IPS-15b (cell line): ENCODE measurements around the gene GPR137C.

Experiments used
- H3K27me3 ChIP-seq: one replicate; pipeline ENCODE4 v1.6.1; 2013; ENCODE audit warnings: low read length; ENCODE audit not compliant: control insufficient read depth, insufficient read depth
- H3K36me3 ChIP-seq: one replicate; pipeline ENCODE4 v1.6.1; 2013; ENCODE audit warnings: low read length; ENCODE audit not compliant: control insufficient read depth, insufficient read depth
- H3K4me1 ChIP-seq: one replicate; pipeline ENCODE4 v1.6.1; 2013; ENCODE audit warnings: mild to moderate bottlenecking, low read length; ENCODE audit not compliant: control insufficient read depth, insufficient read depth
- H3K4me3 ChIP-seq: one replicate; pipeline ENCODE4 v1.5.1; 2013; ENCODE audit warnings: low read depth, low read length
- H3K9ac ChIP-seq: one replicate; pipeline ENCODE4 v1.6.1; 2013; ENCODE audit warnings: low read depth, mild to moderate bottlenecking, low read length
- H3K9me3 ChIP-seq: one replicate; pipeline ENCODE4 v1.6.1; 2013; ENCODE audit warnings: mild to moderate bottlenecking, low read length; ENCODE audit not compliant: control insufficient read depth, insufficient read depth

The GPR137C gene

DNA sequence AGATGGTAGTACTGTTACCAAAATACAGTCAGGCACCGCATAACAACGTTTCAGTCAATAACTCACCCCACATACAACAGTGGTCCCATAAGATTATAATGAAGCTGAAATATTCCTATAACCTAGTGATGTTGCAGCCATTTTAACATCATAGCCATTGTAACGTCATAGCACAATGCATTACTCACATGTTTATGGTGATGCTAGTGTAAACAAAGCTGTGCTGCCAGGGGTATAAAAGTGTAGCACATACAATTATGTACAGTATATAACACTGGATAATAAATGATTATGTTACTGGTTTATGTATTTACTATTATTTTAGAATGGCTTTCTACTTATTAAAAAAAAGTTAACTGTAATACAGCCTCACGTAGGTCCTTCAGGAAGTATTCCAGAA, 37.0 kb downstream of the GPR137C start:
- H3K4me1 ChIP-seq, result no peaks in the 10 kb centered on the region
- H3K36me3 ChIP-seq, result no peaks in the 10 kb centered on the region
- no peak overlapping the region for H3K9ac ChIP-seq
- no peak overlapping the region for H3K4me3 ChIP-seq
- no peaks in the 10 kb centered on the region for H3K9me3 ChIP-seq
- H3K27me3 ChIP-seq, result no peaks in the 10 kb centered on the region

DNA sequence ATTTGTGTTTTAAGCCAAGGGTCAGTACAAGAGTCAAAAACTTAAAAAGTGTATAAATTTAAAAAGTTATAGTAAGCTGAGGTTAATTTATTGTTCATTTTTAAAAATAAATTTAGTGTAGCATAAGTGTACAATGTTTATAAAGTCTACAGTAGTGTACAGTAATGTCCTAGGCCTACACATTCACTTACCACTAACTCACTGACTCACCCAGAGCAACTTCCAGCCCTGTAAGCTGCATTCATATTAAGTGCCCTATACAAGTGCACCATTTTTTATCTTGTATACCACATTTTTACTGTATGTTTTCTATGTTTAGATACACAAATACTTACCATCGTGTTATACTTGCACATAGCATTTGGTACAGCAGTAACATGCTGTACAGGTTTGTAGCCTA, 37.7 kb downstream of the GPR137C start:
- H3K27me3 ChIP-seq, result no peaks in the 10 kb centered on the region

DNA sequence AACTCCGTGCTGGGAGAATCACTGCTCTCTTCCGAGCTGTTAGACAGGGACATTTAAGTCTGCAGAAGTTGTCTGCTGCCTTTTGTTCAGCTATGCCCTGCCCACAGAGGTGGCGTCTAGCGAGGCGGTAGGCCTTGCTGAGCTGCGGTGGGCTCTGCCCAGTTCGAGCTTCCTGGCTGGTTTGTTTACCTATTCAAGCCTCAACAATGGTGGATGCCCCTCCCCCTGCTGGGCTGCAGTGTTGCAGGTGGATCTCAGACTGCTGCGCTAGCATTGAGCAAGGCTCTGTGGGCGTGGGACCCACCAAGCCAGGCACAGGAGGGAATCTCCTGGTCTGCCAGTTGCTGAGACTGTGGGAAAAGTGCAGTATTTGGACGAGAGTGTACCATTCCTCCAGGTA, 43.7 kb downstream of the GPR137C start:
- H3K9ac ChIP-seq, result no peak overlapping the region
- H3K4me3 ChIP-seq, result no peak overlapping the region
- no peaks in the 10 kb centered on the region for H3K27me3 ChIP-seq
- H3K4me1 ChIP-seq, result no peaks in the 10 kb centered on the region
- H3K36me3 ChIP-seq, result no peaks in the 10 kb centered on the region
- H3K9me3 ChIP-seq, result no peaks in the 10 kb centered on the region

More for the DNA sequence above, 37.7 kb downstream of the GPR137C start:
- Histone ChIP-seq H3K9ac (no peak overlapping the region), H3K4me1 (no peaks in the 10 kb centered on the region), H3K4me3 (no peak overlapping the region), H3K9me3 (no peaks in the 10 kb centered on the region), H3K36me3 (no peaks in the 10 kb centered on the region)

DNA sequence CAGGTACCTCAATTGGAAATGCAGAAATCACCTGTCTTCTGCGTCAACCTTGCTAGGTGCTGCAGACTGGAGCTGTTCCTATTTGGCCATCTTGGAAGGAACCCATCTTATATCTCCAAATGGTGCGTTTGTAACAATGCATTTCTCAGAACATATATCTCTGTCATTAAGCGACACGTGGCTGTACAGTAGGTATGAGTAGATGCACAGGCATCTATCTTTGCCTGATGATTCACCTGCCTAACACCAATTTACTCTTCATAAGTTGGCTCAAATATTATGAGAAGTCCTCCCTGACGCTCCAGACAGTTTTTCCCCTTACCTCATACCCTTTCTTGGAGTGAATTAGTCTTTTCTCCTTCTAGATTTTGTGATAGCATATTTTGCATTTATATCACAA, 44.2 kb downstream of the GPR137C start:
- no peaks in the 10 kb centered on the region for H3K36me3 ChIP-seq
- no peak overlapping the region for H3K9ac ChIP-seq
- no peaks in the 10 kb centered on the region for H3K27me3 ChIP-seq
- H3K9me3 ChIP-seq, result no peaks in the 10 kb centered on the region
- no peaks in the 10 kb centered on the region for H3K4me1 ChIP-seq
- no peak overlapping the region for H3K4me3 ChIP-seq

DNA sequence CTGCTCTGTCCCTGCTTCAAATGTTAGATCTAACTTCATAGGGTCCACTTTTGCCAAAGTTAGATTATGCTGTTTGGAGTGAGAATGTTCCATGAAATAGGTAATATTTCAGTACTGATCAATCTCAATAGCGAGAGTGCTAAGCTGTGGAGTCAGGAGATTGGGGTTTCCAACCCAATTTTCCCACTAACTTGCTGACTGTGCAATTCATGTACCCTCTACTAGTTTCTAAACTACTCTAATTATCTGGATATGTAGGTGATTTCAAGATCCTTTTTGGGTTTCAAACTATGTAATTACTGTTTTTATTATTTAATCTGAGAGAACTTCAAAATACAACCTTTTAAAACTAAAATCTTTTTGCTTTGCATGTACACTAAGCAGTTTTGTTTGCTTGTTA, 45.9 kb downstream of the GPR137C start:
- Histone ChIP-seq H3K4me3 (no peak overlapping the region), H3K4me1 (no peaks in the 10 kb centered on the region), H3K36me3 (no peaks in the 10 kb centered on the region), H3K27me3 (no peaks in the 10 kb centered on the region), H3K9ac (no peak overlapping the region), H3K9me3 (no peaks in the 10 kb centered on the region)

DNA sequence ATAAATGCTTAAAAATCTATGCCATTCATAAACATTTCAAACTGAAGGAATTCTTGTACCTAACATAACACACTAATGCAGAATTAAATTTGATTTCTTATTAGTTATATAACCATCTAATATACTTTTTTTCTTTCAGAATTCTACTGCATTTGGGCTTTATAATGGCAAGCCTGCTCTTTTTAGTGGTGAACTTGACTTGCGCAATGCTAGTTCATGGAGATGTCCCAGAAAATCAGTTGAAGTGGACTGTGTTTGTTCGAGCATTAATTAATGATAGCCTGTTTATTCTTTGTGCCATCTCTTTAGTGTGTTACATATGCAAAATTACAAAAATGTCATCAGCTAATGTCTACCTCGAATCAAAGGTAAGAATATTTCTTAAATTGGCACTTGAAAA, 47.3 kb downstream of the GPR137C start:
- Histone ChIP-seq H3K4me3 (no peak overlapping the region), H3K9me3 (no peaks in the 10 kb centered on the region), H3K9ac (no peak overlapping the region), H3K4me1 (no peaks in the 10 kb centered on the region), H3K27me3 (no peaks in the 10 kb centered on the region), H3K36me3 (no peaks in the 10 kb centered on the region)

DNA sequence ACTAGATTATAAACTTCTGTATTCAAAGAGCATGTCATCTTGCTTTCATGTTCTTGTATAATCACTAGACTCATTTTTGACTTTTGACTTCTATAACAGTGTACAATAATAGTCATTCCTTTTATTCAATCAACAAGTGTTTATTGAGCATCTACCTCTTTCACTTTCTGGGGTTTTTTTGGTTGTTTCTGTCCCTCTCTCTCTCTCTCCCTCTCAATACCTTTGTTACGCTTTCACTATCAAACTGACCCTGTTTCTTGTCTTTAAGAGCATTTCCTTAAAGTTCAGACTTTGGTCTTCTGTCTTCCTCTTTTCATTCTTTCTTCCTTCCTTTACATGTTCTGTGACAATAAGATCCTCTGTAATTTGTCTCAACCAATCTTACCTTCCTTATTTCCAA, 49.5 kb downstream of the GPR137C start:
- no peaks in the 10 kb centered on the region for H3K9me3 ChIP-seq
- H3K27me3 ChIP-seq, result no peaks in the 10 kb centered on the region
- H3K36me3 ChIP-seq, result no peaks in the 10 kb centered on the region
- H3K4me3 ChIP-seq, result no peak overlapping the region
- H3K9ac ChIP-seq, result no peak overlapping the region
- H3K4me1 ChIP-seq, result no peaks in the 10 kb centered on the region

DNA sequence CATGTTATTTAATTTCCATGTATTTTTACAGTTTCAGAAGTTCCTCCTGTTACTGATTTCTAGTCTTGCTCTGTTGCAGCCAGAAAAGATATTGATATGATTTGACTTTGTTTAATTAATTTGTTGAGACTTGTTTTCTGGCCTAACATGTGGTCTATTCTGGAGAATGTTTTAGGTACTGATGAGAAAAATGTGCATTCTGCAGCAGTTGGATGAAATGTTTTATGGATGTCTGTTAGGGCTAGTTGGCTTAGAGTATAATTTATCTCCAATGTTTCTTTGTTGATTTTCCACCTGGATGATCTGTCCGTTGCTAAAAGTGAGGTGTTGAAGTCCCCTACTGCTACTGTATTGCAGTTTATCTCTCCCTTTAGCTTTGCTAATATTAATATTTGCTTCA, 54.4 kb downstream of the GPR137C start:
- Histone ChIP-seq H3K9me3 (no peaks in the 10 kb centered on the region), H3K27me3 (no peaks in the 10 kb centered on the region), H3K9ac (no peak overlapping the region), H3K4me3 (no peak overlapping the region), H3K36me3 (no peaks in the 10 kb centered on the region), H3K4me1 (no peaks in the 10 kb centered on the region)

DNA sequence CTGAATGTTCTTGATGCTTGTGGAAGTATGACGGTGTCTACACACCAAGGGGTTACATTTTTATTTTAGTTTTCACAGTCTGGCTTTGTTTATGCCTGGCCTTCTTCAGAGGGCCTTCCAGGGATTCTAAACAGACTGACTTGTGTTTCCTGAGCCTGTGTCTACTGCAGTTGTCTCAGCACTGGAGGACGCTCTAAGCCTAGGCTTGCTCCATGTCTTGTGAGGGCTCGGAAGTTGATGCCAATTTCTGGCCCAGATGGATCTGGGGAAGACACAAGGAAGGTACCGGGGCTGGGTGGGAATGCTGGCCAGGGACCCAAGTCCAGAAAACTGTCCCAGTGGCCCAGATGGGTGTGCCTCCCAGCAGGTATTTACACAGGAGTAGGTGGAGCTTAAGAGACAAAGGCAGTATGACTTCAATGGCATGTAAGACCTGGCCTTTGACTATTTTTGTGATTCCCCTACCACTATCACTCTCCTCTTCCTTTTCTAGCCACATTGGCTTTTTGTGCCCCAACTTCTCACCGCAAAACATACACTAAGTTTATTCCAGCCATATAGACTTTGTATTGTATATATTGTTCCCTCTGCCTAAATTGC, 56.9 kb downstream of the GPR137C start:
- Histone ChIP-seq H3K4me3 (no peak overlapping the region), H3K4me1 (no peaks in the 10 kb centered on the region), H3K9ac (no peak overlapping the region), H3K9me3 (no peaks in the 10 kb centered on the region), H3K36me3 (no peaks in the 10 kb centered on the region), H3K27me3 (no peaks in the 10 kb centered on the region)

DNA sequence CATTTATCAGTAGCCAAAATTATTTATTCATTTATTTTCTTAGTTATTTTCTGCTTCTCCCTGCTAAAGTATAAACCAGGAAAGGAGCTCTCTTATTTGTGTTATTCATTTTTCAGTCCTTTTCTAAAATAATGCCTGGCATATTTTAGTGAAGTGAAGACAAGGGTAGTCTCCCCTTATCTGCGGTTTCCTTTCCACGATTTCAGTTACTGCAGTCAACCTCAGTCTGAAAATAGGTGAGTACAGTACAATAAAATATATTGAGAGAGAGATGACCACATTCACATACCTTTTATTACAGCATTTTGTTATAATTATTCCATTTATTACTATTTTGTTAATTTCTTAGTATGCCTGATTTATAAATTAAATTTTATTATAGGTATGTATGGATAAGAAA, 57.6 kb downstream of the GPR137C start:
- no peaks in the 10 kb centered on the region for H3K27me3 ChIP-seq
- H3K36me3 ChIP-seq, result no peaks in the 10 kb centered on the region
- no peak overlapping the region for H3K9ac ChIP-seq

DNA sequence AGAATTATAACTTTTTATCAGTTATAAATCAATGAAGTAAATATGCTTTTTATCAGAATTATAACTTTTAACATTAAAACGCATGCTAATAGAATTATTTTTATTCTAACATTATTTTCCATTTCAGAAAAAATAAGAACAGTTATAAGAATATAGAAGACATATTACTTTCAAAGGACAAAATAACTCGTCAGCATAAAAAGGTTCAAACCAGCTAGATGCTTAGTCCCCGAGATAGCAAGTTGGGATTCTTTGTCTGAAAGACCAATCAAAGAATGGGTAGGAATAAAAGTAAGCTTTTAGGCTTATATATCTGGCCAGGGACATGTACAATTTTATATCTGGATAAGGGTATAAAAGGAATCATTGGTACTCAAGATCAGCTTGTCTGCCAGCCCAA, 66.0 kb downstream of the GPR137C start:
- H3K9ac ChIP-seq, result no peak overlapping the region
- H3K36me3 ChIP-seq, result no peaks in the 10 kb centered on the region
- H3K9me3 ChIP-seq, result no peaks in the 10 kb centered on the region
- H3K27me3 ChIP-seq, result no peaks in the 10 kb centered on the region
- H3K4me1 ChIP-seq, result no peaks in the 10 kb centered on the region
- no peak overlapping the region for H3K4me3 ChIP-seq

More for the DNA sequence above, 57.6 kb downstream of the GPR137C start:
- H3K4me1 ChIP-seq, result no peaks in the 10 kb centered on the region
- no peak overlapping the region for H3K4me3 ChIP-seq
- no peaks in the 10 kb centered on the region for H3K9me3 ChIP-seq

DNA sequence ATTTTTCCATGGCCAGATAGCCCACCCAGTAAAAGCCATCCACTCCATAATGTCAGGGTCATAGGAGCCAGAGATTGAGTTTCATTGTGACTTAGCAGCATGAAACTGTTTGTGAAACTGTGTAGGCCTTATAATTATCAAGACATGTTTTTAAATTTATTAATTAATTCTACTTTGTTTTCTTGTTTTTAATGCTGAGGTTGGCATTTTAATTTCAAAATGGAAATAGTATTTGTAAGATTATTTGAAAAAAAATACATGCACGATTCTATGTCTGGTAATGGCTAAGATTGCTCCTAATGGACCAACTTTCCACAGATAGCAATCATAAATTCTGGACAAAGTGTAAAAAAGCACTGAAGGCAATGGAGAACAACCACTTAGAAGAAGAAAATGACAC, 67.1 kb downstream of the GPR137C start:
- Histone ChIP-seq H3K4me1 (no peaks in the 10 kb centered on the region), H3K36me3 (no peaks in the 10 kb centered on the region), H3K27me3 (no peaks in the 10 kb centered on the region), H3K4me3 (no peak overlapping the region), H3K9ac (no peak overlapping the region), H3K9me3 (no peaks in the 10 kb centered on the region)
